NCI-H345 treated with DMSO at 0.1 percent for 48 hours (cell line): ENCODE results near the gene PKD2.
"Not testable (repeated sequence)": the region's sequence is repeated elsewhere in the genome, so short reads cannot be mapped to it uniquely, and the experiment has no call there.

Experiments used
- DNase-seq: peaks from one replicate; lab custom pipeline; 2025; ENCODE audit not compliant: unreplicated experiment; lab: John Stamatoyannopoulos, UW

The PKD2 gene

DNA sequence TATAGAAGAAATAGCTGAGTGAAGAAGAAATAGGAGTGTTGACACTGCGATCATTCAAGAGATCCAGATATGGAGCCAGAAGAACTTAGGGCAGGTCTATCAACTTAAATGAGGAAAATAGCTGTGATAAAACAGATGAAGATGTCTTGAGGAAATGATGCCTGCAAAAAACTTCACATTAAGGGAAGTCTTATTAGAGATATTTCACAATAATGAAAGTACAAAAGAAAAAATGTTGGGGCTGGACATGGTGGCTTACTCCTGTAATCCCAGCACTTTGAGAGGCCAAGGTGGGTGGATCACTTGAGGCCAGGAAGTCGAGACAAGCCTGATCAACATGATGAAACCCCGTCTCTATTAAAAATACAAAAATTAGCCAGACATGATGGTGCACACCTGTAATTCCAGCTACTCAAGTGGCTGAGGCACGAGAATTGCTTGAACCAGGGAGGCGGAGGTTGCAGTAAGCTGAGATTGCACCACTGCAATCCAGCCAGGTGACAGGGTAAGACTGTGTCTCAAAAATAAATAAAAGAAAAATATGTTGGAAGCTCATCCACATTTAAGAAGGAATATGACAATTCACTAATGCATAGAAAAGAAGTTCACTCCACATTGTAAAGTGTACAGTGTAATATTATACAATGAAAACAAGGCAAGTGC, 56.3 kb downstream of the PKD2 start:
- no peak for DNase-seq

DNA sequence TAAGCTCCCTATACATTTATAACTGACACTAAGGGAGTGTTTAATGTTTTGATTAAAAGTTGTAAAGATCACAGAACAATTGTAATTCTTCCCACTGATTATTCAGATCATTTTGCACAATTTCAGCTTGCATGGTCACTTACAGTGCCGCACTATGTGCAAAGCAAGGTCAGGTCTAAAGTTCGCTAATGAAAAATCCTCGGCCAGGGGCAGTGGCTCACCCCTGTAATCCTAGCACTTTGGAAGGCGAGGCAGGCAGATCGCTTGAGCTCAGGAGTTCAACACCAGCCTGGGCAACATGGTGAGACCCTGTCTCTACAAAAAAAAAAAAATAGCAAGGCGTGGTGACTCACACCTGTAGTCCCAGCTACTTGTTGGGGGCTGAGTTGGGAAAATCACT, 57.0 kb downstream of the PKD2 start:
- DNase-seq = no peak

DNA sequence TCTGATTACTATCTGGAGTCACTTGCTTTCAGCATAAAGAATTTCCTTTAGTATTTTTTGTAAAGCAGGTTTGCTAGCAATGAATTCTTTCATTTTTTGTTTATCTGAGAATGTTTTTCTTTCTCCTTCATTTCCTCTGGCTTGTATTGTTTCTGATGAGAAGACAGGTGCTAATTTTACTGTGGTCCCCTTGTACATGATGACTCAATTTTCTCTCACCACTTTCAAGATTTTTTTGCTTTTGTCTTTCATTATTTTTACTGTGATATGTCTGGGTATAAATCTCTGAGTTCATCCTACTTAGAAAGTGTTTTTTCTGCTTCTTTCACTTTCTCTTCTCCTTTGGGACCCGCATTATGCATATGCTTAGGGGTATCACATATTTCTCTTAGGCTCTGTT, 62.6 kb downstream of the PKD2 start:
- no peak for DNase-seq

DNA sequence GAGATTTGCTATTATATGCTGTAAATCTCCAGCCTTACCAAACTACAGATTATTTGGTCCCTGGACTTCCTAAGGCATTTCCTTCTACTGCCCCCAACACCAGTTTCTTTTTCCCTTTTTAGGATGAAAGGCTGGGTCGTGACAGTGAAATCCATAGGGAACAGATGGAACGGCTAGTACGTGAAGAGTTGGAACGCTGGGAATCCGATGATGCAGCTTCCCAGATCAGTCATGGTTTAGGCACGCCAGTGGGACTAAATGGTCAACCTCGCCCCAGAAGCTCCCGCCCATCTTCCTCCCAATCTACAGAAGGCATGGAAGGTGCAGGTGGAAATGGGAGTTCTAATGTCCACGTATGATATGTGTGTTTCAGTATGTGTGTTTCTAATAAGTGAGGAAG, 67.9 kb downstream of the PKD2 start:
- DNase-seq = no peak

DNA sequence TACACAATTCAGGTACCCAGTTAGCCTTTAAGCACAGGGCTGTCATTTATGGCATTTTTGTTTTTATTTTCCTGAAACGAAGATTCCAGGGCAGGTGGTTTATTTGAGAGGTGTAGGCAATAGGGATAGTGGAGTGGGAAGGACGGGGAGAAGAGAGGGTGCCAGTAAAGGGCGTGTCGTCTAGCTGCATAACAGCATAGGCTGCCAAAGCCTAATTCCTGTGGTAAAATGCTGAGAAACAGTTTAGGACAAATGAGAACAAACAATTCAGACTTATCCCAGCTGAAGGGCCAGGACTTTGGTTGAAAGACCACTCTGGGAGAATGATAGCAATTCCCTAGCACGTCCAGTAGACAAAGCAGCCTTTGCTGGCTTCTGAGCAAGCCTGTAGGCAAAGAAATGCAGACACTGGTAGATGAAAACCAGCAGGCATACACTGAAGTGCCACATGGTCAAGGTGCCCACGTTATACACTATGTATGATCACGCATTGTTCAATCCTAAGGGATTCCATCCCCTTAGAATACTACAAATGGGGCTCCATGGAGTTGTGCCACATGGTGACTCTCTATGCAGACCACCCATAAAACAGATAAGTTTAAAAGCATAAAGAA, 70.6 kb downstream of the PKD2 start:
- DNase-seq = no peak

DNA sequence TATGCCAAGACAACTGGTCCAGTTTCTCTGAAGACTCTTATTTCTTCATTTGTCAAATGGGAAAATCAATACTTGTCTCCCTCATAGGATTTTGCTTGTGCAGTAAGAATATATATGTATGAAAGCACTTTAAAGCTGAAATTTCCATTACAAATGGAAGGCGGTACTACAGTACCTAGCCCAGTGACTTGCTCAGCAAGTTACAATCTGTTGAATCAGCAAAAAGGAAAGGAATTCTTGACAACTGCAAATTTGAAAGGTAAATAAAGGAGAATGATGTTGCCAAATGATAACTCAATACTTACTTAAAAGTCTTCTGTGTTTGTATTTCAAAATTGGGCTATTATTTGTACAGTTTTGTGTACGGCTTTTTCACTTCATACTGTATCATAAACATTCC, 71.1 kb downstream of the PKD2 start:
- DNase-seq = no peak

DNA sequence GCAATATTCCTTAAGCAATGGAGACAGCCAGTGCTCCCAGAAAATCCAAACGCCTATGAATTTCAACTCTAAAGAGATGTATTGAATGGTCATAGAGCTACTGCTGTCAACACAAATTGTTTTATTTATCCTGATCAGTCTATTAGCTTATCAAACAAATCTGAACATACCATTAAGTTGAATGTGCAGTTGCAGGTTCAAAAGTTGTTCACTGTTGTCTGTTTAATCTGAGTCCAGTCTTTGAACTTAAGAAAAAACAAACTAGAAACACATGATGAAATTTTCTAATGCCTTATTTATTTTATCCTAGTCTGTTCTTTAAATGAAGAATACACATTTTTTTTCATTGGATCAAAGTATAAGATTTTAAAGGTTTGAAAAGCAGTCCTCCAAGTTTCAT, 73.2 kb downstream of the PKD2 start:
- DNase-seq = no peak

DNA sequence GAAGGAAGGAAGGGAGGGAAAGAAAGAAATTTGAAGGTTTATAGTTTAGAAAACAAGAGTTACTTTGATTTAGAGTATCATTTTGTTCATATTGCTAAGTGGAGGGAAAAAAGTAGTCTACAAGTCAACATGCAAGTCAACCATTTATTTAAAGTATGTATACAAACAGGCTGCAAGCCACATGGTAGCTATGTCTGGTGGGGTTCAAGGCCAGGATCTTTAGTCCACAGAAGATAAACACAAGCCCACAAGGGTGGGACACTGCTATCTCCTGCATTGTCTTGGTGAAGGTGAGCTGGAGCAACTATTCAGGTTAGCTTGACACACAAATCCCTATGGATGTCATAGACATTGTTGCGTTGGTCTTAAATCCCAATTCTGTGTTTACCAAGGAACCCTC, 79.6 kb downstream of the PKD2 start:
- DNase-seq = no peak

DNA sequence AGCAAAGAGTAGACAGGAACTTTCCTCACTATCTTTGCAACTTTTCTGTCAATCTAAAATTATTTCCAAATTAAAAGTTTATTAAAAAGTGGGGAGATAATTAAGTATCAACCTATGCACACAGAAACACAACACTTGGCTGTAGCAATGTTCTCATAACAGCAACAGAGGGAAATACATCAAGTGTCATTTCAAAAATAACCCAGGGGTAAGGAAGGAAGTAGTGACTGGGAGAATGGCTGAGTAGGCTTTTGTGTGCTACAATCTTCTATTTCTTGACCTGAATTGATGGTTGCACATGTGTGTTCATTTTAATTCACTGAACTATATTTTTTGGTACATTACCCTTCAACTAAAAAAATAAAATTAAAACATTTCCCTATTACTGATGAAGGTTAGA, 83.5 kb downstream of the PKD2 start:
- DNase-seq = no peak

DNA sequence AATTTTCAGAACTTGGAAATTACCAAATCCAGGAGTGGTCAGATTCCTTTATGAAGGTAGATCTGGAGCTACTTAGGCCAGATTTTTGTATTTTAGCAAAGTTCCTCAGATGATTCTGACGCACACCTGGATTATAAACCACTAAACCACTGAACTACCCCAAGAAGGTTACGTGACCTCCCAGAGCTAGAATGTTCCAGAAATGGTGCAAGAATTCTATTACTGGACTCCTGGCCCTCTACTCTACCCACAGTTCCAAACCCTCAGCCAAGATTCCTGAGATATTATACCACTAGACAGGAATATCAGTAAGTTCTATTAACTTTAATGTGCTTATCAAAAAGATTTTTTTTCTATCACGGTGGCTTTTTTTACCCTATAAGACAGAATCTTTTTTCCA, 83.9 kb downstream of the PKD2 start:
- no peak for DNase-seq

DNA sequence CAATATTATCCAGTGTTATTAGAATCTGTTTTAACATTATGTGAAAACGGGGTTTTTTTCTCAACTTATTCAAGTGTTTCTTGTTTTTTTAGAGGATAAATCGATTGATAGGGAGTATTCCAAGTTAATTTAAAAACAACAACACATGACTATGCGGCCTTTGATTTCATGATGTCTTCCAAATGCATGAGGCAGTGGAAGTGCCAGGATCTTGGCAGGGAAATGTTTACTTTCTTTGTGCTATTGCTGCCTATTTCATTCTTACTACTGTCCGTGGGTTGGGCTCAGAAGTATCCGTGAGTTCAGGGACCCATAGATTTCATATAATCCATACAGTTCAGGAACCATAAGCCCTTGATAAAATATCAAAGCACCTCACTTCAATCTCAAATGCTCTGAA, 86.4 kb downstream of the PKD2 start:
- no peak for DNase-seq

DNA sequence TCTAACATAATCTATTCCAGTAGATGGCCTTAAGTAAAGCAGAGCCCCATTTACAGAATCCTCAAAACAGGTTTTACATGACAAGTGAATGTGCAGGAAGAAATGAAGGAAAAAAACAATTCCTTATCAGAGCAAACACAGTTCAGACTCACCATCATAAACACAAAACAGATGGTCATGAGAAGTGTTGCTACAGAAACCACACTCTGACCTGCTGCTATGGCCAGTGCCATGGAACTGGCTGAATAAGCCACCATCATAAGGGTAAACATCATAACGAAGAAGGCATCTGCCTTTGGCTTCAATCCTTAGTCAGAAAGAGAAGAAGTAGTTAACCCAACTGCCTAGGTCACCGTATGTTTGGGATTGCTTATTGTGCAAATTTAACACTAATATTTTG, 89.9 kb downstream of the PKD2 start:
- no peak for DNase-seq

DNA sequence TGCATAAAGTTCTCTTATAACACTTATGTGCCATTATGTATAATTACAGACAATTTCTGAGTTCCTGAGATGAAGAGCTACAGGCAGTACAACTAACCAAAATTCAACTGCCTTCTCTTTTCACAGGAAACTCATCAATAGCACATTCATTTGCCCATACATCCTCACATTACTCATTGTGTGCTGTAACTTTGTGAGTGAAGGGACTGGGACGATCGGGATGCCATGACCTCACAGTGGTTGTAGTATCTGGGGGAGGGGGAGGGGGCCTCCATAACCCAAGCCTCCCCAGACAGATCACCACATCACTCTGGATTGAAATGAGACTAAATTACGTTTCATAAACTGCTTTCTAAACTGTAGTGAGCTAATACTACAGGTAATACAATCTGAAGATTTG, 90.3 kb downstream of the PKD2 start:
- no peak for DNase-seq

DNA sequence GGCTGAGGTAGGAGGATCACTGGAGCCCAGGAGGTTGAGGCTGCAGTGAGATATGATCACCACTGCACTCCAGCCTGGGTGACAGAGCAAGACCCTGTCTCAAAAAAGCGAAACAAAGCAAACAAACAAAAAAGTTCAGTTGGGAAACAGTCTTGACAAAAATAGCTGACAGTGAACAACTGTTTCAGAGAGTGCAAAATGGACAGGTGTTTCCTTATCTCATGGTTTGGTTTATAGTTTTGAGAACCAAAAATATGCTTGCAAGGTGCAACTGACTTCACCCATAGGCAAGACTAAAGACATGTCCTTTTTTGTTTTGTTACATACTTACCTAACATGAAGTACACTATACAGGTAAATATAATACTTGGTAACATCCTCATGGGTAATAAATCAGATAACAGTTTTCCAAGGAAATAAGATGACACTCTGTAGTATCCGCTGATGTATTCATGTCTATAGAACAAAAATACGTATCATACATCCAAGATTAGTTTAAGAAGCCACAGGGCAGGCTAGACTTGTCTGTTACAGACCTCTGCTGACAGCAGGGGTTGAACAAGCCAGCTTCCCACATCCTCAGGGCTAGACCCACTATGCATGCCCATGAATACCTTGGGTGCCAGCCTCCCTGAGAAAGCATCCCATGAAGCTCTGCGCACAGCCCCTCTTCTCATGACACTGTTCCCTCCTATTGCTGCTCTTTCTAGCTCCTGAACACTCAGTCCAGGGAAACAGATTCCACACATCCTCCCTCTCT, 91.7 kb downstream of the PKD2 start:
- no peak for DNase-seq

DNA sequence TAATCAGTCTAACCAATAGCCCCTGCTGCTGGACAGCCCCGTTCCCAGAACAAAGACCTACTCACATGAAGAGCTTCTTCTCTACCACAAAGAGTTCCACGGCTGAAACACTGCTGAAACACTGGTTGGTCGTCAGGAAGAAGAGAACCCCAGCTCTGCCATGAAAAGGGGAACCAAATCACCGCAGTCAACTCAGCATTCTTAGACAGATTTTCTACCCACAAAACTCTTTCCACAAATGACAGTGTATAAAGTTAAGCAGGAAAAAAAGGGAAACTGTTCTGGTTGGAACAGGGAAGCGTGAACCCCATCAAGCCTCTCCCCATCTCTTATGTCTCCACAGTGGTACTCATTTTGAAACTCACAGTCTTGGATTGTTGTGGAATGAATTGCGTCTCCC, 93.7 kb downstream of the PKD2 start:
- no peak for DNase-seq

DNA sequence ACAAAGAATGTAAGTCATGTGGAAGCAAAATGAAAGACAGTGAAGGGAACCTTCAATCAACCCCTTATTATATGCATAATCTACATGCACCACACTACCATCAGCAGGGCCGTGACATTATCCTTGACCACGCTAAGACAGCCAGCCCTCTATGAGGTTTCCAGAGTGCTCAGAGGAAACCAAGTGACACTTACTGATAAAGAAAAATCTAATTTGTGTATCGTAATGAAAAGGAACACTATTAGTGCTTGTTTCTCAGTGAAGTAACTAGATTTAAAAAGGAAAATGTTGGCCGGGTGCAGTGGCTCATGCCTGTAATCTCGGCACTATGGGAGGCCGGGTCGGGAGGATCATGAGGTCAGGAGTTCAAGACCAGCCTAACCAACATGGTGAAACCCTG, 94.6 kb downstream of the PKD2 start:
- DNase-seq = no peak

DNA sequence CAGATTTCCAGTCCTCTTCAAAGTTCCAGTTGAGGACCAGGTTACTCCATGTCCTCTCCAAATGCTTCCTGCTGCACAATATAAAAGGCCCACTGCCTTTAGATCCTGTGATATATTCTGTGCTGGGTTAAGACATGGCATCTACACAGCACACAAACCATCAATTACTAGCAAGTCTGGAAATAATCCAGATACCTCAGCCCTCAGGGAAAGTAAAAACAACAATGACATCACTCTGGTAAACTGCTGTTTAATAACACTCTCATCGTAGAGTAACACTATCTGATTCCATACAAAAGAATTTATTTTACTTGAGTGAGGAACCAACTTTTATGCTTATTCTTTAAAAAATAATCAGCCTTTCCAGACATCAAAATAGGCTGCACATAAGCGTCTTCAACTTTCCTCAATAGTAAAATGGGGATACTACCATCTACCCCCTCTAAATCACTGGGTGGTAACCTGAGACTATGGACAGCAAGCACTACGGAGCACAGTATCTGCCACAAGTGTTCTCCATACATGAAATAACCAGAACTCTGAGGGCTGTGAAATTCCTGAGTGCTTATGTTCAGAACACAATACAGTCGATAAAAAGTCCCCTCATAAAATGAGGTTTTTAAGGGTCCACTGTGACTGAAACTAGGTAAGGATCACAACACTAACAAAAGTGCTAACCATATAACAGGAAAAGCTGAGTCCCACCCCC, 97.6 kb downstream of the PKD2 start:
- peak; percentile 1 for DNase-seq

DNA sequence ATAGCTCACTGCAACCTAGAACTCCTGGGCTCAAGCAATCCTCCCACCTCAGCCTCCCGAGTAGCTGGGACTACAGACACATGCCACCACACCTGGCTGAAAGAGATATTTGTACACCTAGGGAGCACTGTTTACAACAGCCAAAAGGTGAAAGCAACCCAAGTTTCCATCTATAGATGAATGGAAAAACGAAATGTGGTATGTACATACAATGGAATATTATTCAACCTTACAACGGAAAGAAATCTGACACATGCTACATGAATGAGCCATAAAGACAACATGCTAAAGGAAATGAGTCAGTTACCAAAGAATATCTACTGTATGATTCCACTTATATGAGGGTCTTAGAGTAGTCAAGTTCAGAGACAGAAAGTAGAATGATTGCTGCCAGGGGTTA, 98.8 kb downstream of the PKD2 start:
- no peak for DNase-seq

DNA sequence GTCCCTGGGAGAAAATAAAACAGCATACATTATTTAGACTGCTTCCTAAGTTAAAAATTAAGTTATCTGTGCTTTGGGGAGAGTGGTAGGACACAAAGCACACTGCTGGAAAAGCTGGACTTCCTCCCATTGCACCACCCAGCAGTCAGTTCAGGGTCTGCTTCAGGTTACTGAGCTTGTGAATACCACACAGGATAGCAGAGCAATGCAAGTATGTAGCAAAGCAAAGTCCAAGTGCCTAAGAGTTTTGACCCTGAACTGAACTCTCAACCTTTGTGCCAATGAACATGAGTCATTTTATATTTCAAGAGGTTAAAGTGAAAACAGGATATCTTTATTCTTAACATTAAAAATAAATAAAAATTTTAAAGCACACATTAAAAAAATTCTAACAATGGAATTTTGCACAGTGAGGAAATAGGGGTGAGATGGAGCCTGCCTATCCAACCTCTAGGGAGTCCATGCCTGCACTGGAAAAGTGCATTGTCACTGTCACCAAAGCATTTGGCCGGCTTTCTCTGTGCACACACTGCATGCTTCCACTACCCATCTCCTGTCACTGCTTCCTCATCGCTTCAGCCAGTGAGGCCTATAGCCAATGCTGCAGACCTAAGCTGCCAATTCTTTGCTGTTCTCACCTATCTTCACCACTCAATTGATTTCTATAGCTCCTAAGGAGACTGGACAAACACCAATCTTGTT, 100.1 kb downstream of the PKD2 start:
- no peak for DNase-seq

DNA sequence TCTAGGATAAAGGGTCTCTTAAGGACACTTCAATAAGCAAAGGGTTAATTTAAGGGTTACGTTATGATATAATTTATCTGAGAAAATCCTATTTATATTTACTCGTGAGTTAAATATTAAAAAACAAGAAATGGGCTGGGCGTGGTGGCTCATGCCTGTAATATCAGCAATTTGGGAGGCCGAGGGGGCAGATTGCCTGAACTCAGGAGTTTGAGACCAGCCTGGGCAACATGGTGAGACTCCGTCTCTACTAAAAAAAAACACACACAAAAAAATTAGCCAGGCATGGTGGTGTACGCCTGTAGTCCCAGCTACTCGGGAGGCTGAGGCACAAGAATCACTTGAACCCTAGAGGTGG, 100.7 kb downstream of the PKD2 start:
- DNase-seq = not testable (repeated sequence)

DNA sequence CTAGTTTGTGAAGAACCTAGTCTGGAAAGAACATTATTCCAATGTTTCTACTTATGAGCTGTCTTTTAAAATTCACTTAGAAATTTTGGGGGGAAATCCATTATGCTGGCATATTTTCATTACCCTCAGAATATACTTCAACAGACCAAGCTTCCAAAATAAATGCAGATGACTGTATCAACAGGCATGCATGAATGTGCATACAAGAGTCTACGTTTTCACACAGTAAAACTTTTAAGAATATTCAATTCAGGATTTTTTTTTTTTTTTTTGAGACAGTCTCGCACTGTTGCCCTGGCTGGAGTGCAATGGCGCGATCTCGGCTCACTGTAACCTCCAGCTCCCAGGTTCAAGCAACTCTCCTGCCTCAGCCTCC, 101.3 kb downstream of the PKD2 start:
- no peak for DNase-seq
